IPS DF 4.7 (cell line): ENCODE data around the gene GARIN1A.
A peak's percentile ranks its signal among the peaks of the same experiment; 100 is the strongest.
"Not testable (repeated sequence)": the region's sequence is repeated elsewhere in the genome, so short reads cannot be mapped to it uniquely, and the experiment has no call there.

Source experiments
- DNase-seq: peaks from one replicate; pipeline ENCODE4 v3.0.0-alpha.2; 2013; ENCODE audit warnings: low spot score; ENCODE audit errors: extremely low read depth

The GARIN1A gene

DNA sequence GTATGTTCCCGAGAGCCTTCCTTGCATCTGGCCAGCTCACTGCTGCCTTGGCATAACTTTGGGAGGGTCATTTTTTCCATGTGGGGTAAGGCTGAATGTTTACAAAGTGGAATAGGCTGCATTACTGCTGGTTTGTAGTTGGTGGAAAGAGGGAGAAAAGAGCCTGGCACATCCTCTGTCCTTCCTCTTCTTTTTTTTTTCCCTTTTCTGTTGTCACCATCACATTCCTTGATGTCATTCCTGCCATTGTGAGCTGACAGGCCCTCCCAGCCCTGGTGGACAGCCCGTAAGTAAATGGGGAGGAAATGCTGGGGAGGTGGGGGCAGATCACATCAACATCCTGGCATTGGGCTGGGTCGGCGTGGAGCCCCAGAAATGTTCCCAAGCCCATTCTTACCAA lies at the start of gene GARIN1A:
TSS of gene GARIN1A (plus strand) at position 301 of the 400 bp plus-strand sequence. CDS start 106 bp downstream, outside the sequence.
- DNase-seq, result no peak

- not testable (repeated sequence) for DNase-seq
Observed at GRCh38 chr7:128627124-128627523, 45.0 kb upstream of the GARIN1A start.

DNA sequence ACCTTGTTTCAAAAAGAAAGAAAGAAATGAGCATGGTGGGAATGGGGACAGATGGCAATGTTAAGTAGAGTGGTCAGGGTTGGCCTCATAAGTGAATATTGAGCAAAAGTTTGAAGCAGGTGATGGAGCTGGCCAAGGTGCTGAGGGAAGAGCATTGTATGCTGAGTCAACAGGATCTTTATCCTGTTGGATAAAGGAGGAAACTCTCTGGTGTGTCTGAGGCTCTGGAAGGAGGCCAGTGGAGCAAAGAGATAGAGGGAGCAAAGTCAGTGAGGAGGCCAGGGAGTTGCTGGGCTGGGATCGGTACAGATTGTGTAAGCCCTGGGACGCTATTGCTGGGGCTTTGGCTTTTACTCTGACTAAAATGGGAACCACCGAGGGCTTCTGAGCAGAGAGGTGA lies 38.2 kb upstream of the GARIN1A start:
- not testable (repeated sequence) for DNase-seq

DNA sequence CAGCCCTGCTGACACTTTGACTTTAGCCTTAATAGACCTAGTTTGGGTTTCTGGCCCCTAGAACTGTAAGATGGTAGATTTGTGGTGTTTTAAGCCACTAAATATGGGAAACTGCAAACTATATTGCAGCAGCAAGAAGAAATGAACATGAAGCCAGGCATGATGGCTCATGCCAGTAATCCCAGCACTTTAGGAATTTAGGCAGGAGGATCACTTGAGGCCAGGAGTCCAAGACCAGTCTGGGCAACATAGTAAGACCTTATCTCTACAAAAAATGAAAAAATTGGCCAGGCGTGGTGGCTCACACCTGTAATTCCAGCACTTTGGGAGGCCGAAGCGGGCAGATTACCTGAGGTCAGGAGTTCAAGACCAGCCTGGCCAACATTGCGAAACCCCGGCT lies 26.9 kb upstream of the GARIN1A start:
- not testable (repeated sequence) for DNase-seq

DNA sequence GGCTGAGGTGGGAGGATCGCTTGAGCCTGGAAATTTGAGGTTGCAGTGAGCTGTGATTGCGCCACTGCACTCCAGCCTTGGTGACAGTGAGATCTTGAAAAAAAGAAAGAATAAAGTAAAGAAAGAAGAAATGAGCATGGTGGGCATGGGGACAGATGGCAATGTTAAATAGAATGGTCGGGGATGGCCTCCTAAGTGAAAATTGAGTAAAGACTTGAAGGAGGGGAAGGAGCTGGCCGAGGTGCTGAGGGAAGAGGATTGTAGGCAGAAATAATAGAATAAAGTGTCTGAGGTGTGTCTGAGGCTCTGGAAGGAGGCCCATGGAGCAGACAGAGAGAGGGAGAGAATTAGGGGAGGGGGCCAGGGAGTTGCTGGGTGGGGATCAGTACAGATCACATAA lies 26.2 kb upstream of the GARIN1A start:
- not testable (repeated sequence) for DNase-seq

DNA sequence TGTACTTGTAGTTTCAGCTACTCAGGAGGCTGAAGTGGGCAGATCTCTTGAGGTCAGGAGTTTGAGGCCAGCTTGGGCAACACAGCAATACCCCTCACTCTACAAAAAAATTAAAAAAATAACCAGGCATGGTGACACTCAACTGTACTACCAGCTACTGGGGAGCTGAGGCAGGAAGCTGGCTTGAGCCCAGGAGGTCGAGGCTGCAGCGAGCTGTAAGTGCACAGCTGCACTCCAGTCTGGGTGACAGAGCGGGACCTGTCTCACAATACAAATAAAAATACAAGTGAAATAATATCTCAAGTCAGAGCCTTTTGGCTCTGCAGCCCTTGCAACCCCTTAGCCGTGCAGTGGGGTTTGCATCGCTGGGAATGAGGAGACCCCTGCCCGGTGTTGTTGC lies 25.2 kb upstream of the GARIN1A start:
- not testable (repeated sequence) for DNase-seq

DNA sequence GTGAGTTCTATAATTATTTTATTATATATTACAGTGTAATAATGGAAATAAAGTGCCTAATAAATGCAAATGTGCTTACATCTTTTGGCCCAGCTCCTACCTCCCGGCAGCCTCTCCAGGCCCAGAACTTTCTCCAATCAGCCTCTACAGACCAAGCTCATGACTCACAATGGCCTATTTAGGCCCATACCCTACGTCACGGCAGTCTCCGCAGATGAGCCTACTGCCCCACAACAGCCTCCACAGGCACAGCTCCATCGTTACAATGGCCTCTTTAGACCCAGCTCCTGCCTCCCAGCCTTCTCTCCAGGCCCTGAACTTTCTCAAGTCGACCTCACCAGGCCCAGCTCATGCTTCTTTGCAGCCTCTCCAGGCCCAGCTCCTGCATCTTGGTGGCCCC lies 21.0 kb upstream of the GARIN1A start:
- DNase-seq, result not testable (repeated sequence)

- DNase-seq, result not testable (repeated sequence)
Observed at GRCh38 chr7:128652606-128653005, 19.5 kb upstream of the GARIN1A start.

DNA sequence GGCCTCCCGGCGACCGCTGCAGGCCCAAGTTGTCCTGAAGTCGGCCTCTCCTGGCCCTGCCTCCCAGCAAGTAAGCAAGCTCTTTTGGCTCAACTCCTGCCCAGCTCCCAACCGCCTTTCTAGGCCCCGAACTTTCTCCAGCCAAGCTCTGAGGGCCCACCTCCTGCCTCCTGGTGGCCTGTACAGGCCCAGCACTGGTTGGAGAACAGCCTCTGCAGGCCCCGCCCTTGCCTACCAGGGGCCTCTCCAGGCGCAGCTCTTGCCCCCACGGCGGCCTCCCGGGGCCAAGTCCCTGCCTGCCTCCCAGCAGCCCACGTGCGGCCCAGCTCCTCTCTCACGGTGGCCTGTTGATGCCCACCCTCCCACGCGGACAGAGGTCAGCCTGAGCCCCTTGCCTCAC lies 18.9 kb upstream of the GARIN1A start:
- not testable (repeated sequence) for DNase-seq

GRCh38 chr7:128654080-128654479 lies 18.0 kb upstream of the GARIN1A start:
- not testable (repeated sequence) for DNase-seq

DNA sequence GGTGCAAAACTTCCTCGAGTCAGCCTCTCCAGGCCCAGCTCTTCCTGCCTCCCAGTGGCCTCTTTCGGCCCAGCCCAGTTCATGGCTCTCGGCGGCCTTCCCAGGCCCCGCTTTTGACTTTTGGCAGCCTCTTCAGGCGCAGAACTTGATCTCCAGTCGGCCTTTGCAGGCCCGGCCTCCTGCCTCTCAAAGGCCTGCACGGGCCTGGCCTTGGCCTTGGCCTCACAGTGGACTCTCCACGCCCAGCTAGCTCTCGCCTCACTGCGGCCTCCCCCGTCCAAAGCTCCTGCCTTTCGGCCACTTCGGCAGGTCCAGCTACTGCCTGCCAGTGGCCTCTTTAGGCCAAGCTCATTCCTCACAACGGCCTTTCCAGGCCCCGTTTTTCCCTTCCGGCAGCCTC lies 17.6 kb upstream of the GARIN1A start:
- not testable (repeated sequence) for DNase-seq

GRCh38 chr7:128658428-128658827 lies 13.7 kb upstream of the GARIN1A start:
- DNase-seq, result not testable (repeated sequence)

DNA sequence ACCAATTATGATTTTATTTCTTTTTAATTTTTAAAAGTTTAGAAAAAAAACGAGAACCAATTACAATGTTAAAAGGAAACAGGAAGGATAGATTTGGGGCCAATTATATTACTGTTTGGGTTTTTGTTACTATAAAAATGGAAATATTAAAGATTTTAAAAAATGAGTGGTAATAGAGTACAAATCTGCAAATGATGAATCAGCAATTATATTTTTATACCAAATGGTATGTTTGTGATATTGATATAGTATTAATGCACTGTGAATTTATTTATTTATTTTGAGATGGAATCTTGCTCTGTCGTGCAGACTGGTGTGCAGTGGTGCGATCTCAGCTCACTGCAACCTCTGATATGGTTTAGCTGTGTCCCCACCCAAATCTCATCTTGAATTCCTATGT lies 11.5 kb upstream of the GARIN1A start:
- DNase-seq, result no peak

GRCh38 chr7:128661446-128661845 lies 10.6 kb upstream of the GARIN1A start:
- DNase-seq, result no peak

GRCh38 chr7:128662091-128662490 lies 10.0 kb upstream of the GARIN1A start:
- no peak for DNase-seq

- DNase-seq, result not testable (repeated sequence)
Observed at GRCh38 chr7:128663223-128663622, 8.9 kb upstream of the GARIN1A start.

- DNase-seq, result no peak
Observed at GRCh38 chr7:128665057-128665456, 7.0 kb upstream of the GARIN1A start.

DNA sequence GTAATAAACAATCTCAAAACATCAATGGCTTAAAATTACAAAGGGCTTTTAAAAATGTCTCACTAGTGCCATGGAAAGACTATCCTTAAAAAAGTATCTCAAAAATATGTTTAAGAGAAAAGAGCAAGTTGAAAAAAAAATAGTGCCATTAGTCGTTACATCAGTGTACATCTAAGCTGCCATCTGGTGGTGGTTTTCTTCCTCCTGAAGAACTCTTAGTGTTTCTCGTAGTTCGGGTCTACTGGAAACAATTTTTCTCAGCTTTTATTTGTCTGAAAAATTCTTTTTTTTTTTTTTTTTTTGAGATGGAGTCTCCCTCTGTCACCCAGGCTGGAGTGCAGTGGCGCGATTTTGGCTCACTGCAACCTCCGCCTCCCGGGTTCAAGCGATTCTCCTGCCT lies 5.9 kb upstream of the GARIN1A start:
- no peak for DNase-seq

- DNase-seq, result peak; percentile 46
Observed at GRCh38 chr7:128672927-128673517, 930 bp downstream of the GARIN1A start.

GRCh38 chr7:128673571-128673970 lies 1.5 kb downstream of the GARIN1A start:
- DNase-seq, result no peak

DNA sequence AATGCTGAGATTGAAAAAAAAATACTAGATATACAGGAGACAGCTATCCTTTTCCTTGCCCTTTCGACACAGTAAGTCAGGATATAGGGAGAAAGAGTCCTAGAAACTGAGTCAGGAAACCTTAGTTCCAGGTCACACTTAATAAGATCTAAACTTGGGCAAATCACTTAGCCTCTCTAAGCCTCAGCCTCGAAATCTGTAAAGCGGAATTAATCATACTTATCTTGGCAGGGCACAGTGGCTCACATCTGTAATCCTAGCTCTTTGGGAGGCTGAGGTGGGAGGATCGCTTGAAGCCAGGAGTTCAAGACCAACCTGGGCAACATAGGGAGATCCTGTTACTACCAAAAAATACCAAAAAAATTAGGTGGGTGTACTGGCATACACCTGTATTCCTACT lies 4.6 kb downstream of the GARIN1A start:
- DNase-seq, result no peak

- DNase-seq, result no peak
Observed at GRCh38 chr7:128679920-128680319, 7.8 kb downstream of the GARIN1A start.

- DNase-seq, result no peak
Observed at GRCh38 chr7:128681794-128682537, 9.9 kb downstream of the GARIN1A start.
